T-helper 22 cell (primary cell): ENCODE measurements around the gene PRSS8.
A peak's percentile ranks its signal among the peaks of the same experiment; 100 is the strongest.
"Not testable (repeated sequence)": the region's sequence is repeated elsewhere in the genome, so short reads cannot be mapped to it uniquely, and the experiment has no call there.

Experiments used
- DNase-seq: peaks from one replicate; pipeline ENCODE4 v3.0.0-alpha.2; 2020; ENCODE audit warnings: low read depth

PRSS8 gene

GRCh38 chr16:31135535-31136286 lies at the start of gene PRSS8:
Gene PRSS8 (minus strand): TSS chr16:31135727. CDS start chr16:31135498, 229 bp downstream.
- no peak for DNase-seq

- DNase-seq, result no peak
Measured at GRCh38 chr16:31184888-31185287, 49.4 kb upstream of the PRSS8 start.

DNA sequence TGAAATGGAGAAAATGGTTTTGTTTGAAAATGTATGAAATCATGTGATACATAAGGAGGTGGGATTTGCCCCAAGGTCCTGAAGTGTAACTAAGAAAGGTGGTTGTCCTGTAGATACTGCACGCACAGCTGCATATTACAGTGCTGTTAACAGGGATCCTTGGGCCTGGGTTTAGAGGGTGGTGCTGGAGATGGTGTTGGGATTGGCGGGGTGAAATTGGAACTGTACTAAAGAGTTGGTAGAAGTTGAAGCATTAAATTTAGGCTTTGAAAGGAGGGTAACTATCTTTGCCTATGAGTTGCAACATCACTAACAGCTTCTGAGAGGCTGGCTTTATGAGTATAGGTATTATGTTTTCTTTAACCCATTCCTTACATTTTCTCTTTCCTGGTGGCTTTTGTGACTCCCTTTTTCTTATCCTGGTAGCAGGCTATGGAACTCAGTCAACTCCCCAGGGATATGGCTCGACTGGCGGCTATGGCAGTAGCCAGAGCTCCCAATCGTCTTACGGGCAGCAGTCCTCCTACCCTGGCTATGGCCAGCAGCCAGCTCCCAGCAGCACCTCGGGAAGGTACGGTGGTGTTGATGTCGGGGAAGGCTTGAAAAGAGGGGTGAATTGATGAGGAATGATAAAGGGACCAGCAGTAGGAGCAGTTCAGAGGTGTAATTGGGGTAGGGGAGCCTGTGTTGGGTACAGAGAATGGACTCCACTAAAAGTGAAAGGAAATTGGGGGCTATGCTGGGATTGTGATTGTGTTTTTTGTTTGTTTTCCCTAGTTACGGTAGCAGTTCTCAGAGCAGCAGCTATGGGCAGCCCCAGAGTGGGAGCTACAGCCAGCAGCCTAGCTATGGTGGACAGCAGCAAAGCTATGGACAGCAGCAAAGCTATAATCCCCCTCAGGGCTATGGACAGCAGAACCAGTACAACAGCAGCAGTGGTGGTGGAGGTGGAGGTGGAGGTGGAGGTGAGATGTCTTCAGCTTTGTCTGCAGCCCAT lies 48.2 kb upstream of the PRSS8 start:
- DNase-seq, result no peak

GRCh38 chr16:31182391-31182790 lies 46.9 kb upstream of the PRSS8 start:
- DNase-seq, result no peak

- DNase-seq, result no peak
Measured at GRCh38 chr16:31181102-31181830, 45.7 kb upstream of the PRSS8 start.

- peak; percentile 81 for DNase-seq
Measured at GRCh38 chr16:31179747-31180459, 44.4 kb upstream of the PRSS8 start, which contains the start of gene FUS. Gene FUS (plus strand): TSS chr16:31180139. CDS start chr16:31180215, 76 bp downstream.

GRCh38 chr16:31179219-31179746 lies 43.8 kb upstream of the PRSS8 start:
- no peak for DNase-seq

GRCh38 chr16:31177136-31177535 lies 41.6 kb upstream of the PRSS8 start:
- peak; percentile 45 for DNase-seq

DNA sequence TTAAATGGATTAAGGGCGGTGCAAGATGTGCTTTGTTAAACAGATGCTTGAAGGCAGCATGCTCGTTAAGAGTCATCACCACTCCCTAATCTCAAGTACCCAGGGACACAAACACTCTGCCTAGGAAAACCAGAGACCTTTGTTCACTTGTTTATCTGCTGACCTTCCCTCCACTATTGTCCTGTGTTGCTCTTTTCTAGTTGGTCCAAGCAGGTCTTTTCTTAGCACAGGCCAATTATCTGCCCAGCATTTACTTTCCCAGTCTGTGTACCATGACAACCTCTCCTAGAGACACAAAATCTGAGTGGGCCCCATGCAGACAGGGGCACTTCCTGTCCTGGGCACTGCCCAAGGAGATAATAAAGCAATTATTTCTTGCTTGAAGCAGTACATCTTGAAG lies 34.5 kb upstream of the PRSS8 start:
- DNase-seq, result not testable (repeated sequence)

GRCh38 chr16:31168848-31169247 lies 33.3 kb upstream of the PRSS8 start:
- no peak for DNase-seq

DNA sequence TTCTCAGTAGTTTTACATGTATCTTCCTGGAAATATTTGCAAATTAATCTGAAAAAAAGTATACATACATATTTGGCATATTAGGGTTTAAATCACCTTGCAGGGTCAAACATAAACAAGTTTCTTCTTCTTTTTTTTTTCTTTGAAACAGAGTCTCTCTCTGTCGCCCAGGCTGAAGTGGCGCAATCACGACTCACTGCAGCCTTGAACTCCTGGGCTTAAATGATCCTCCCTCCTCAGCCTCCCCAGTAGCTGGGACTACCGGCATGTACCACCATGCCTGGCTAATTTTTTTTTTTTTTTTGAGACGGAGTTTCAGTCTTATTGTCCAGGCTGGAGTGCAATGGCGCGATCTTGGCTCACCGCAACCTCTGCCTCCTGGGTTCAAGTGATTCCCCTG lies 31.8 kb upstream of the PRSS8 start:
- DNase-seq, result no peak

DNA sequence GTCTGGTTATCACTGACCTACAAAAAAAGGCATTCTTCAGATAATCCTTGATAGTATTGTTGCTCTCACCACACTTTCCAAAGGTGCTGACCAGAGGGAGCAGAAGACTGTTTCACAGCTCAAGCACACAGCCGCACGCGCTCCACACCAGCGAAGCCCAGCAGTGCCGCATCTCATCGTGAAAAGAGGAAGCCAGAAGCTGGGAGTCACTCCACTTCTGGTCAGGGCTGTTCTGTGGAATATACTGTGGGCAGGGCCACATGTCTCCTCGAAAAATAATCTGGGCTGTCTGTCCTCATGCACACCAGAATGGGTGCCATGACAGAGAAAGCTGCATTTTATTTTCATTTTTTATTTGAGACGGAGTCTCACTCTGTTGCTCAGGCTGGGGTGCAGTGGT lies 21.6 kb upstream of the PRSS8 start:
- no peak for DNase-seq

DNA sequence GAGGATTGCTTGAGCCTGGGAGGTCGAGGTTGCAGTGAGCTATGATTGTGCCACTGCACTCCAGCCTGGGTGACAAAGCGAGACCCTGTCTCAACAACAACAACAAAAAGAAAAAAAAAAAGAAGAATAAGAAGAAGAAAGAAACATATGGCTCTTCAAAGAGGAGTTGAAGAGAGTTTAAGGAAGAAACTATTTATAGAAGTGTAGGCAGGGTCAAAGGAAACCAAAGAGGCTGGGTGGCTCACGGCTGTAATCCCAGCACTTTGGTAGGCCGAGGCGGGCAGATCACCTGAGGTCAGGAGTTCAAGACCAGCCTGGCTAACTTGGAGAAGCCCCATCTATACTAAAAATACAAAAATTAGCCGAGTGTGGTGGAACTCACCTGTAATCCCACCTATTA lies 15.4 kb upstream of the PRSS8 start:
- not testable (repeated sequence) for DNase-seq

DNA sequence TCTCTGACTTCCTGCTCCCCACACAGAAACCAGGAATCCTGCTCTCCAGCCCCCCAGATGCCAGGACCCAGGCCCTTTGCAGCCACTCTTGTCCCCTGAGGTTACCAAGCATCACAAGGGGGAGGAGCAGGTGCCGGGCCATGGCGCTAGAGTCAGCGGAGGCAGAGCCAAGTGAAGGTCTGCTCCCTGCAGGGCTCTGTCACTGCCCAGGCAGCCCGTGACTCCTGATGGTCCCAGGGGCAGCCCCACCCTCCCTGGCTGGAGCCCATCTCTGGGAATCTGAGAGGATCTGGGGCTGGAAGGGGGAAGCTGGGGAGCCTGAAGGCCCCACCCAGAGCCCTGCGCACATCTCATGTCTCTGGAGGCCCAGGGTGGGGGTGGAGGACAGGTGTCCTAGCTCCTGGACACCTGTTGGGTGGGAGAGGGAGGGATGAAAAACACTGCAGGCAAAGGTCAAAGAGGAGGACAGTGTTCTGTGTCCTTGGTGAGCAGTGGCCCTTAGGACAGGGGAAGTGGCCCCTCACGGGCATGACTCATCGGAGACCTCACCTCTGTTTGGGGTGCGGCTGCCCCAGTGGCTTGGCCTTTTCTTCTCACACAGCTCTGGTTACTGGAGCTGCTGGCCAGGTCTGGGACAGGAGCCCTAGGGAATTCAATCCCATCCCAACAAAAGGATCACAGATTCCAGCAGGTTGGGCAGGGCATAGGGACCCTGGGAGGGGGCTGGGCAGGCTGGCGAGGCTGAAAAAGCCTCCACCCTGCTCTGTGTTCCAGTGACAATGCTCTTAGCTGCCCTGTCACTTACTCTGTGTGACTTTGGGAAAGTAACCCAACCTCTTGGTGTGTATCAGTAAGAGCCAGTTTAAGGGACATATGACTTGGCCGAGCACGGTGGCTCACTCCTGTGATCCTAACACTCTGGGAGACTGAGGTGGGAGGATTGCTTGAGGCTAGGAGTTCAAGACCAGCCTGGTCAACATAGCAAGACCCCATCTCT lies 14.7 kb upstream of the PRSS8 start, which contains the start of gene PRSS36:
TSS of gene PRSS36 (minus strand) at position 173 of the 997 bp plus-strand sequence. CDS start at position 142, 31 bp downstream.
- no peak for DNase-seq

DNA sequence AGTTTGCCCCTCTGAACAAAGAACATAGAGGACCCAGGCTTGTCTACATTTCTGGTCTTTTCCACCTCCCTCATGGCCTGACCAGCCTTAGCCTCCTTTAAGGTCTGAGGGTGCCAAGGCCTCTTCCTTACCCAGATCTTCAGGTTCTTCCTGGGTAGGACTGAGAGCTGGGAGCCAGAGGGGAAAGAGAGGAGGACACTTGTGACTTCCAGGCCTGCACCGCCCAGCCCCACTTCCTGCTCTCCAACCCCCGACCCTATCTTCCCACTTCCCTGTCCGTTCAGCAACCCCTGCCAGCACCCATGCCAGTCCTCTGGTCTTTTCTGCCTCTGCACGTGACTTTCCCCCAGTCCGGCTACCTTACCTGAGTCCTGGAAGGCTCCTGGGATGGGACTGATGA lies 13.8 kb upstream of the PRSS8 start:
- DNase-seq, result no peak

DNA sequence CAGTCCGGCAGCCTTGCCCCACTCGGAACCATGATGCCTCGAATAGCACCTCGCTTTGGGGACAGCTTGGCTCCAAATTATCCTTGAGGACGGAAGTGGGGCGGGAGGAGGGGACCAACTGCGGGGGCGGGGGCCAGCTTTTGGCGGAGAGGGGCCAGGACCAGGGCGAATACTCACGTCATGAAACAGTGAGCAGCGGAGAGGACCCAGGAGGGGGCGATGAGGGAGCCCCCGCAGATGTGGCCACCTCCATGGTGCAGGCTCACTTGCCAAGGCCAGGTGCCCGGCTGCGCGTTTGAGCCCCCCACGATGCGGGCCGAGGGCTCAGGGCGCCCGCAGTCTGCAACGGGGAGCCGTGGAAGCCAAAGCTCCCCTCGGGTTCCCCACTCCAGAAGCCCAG lies 13.4 kb upstream of the PRSS8 start:
- no peak for DNase-seq

- DNase-seq, result no peak
Measured at GRCh38 chr16:31148281-31148728, 12.8 kb upstream of the PRSS8 start.

DNA sequence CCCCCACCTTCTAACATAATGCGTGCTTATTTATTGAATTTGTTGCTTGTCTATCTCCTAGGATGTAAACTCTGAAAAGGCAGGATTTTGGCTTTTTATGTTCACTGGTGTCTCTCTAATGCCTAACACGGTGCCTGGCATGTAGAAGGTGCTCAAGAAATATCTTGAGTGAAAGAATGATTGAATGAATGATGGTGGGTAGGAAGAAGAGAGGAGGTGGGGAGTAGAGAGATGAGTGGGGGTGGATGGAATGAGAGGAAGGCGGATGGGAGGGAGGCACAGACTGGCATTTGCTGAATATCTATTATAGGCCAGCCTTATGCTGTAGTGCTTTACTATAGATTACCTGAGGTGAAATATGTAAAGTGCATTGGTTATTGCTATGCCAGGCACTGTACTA lies 12.0 kb upstream of the PRSS8 start:
- DNase-seq, result no peak

GRCh38 chr16:31145398-31145990 lies 10.0 kb upstream of the PRSS8 start:
- no peak for DNase-seq
